Retina (tissue), 1 donor: Measurements from ENCODE around the gene ELOA.
"Not testable (repeated sequence)": the region's sequence is repeated elsewhere in the genome, so short reads cannot be mapped to it uniquely, and the experiment has no call there.

Experiments used
- DNase-seq: peaks from one replicate; pipeline ENCODE4 v3.0.0-alpha.2; 2016

The ELOA gene

GRCh38 chr1:23741609-23742008 lies 1.7 kb upstream of the ELOA start:
- no peak for DNase-seq

- DNase-seq: no peak
Measured at GRCh38 chr1:23742670-23743286, 493 bp upstream of the ELOA start.

GRCh38 chr1:23745515-23745914 lies 2.2 kb downstream of the ELOA start:
- no peak for DNase-seq

GRCh38 chr1:23748016-23748415 lies 4.7 kb downstream of the ELOA start:
- DNase-seq: no peak

GRCh38 chr1:23751050-23751814 lies 8.0 kb downstream of the ELOA start:
- peak; percentile 28 for DNase-seq

- no peak for DNase-seq
Measured at GRCh38 chr1:23751815-23752200, 8.5 kb downstream of the ELOA start.

GRCh38 chr1:23752909-23753308 lies 9.6 kb downstream of the ELOA start:
- no peak for DNase-seq

GRCh38 chr1:23756676-23757075 lies 13.4 kb downstream of the ELOA start:
- no peak for DNase-seq

GRCh38 chr1:23757812-23758211 lies 14.5 kb downstream of the ELOA start:
- no peak for DNase-seq

GRCh38 chr1:23759277-23759676 lies 16.0 kb downstream of the ELOA start:
- DNase-seq: no peak

- DNase-seq: no peak
Measured at GRCh38 chr1:23763041-23763577, 19.8 kb downstream of the ELOA start.

- no peak for DNase-seq
Measured at GRCh38 chr1:23768733-23769132, 25.5 kb downstream of the ELOA start.

GRCh38 chr1:23772049-23772853 lies 29.0 kb downstream of the ELOA start:
- peak; percentile 81 for DNase-seq

GRCh38 chr1:23772854-23773242 lies 29.6 kb downstream of the ELOA start:
- no peak for DNase-seq

GRCh38 chr1:23774174-23774880 lies 31.1 kb downstream of the ELOA start:
- no peak for DNase-seq

- DNase-seq: no peak
Measured at GRCh38 chr1:23776217-23776616, 32.9 kb downstream of the ELOA start.

- DNase-seq: peak; percentile 88
Measured at GRCh38 chr1:23777979-23778814, 34.9 kb downstream of the ELOA start, which contains the start of gene PITHD1. TSS of gene PITHD1 (plus strand) at chr1:23778418. CDS start at chr1:23778516, 98 bp downstream.

GRCh38 chr1:23779826-23780371 lies 36.6 kb downstream of the ELOA start:
- DNase-seq: no peak

GRCh38 chr1:23783141-23783540 lies 39.9 kb downstream of the ELOA start:
- not testable (repeated sequence) for DNase-seq

- DNase-seq: no peak
Measured at GRCh38 chr1:23784846-23785245, 41.6 kb downstream of the ELOA start.

- DNase-seq: no peak
Measured at GRCh38 chr1:23787701-23788100, 44.4 kb downstream of the ELOA start.
